Brain microvascular endothelial cell (primary cell): ENCODE measurements around the gene IQSEC2.

Experiments used
- DNase-seq: peaks from one replicate; pipeline ENCODE4 v3.0.0-alpha.2; 2020
- H3K27ac ChIP-seq: fragments of 250-450 bp; sonication (Bioruptor Pico); 2 replicates; pipeline ENCODE4 v1.5.1; 2020; ENCODE audit warnings: mild to moderate bottlenecking, moderate library complexity
- H3K27me3 ChIP-seq: fragments of 250-450 bp; sonication (Bioruptor Pico); replicated peaks from 2 replicates; pipeline ENCODE4 v1.5.1; 2020; ENCODE audit warnings: mild to moderate bottlenecking
- H3K36me3 ChIP-seq: fragments of 250-450 bp; sonication (Bioruptor Pico); replicated peaks from 2 replicates; pipeline ENCODE4 v1.5.1; 2020; ENCODE audit warnings: mild to moderate bottlenecking
- H3K4me3 ChIP-seq: 2 replicates; pipeline ENCODE4 v1.5.1; 2011; ENCODE audit warnings: low read depth, mild to moderate bottlenecking, control low read depth, low read length, moderate library complexity
- in situ Hi-C: cut with HindIII; loops from 2 replicates; pipeline ENCODE4 v1.10.0; 2017; ENCODE audit warnings: low sequenced_read_pairs, low pct_ligation_motif_present
- TF ChIP-seq, protein P1 (sequence below): IDR thresholded peaks from 2 replicates; pipeline ENCODE4 v1.5.1; 2011; ENCODE audit warnings: low read depth, mild to moderate bottlenecking, moderate library complexity, low read length, control low read depth, inconsistent platforms; ENCODE audit errors: missing control alignments

IQSEC2 gene

DNA sequence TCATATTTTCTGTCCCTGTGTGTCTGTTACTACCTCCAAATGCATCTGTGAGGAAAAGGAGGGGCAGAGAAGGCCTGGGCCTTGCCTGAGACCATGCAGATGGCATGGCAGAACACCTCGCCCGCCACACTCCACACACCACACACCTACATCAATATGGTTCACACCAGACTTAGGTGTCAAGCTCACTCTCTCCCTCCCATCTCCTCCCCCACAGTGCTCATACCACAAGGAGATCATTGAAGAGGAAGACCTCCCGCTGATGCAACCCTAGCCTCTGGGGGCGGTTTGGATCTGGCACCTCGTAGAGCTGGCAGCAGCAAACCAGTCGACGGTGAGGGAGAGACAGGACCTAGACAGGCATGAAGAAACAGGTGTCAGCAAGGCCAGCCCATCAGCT, 39.8 kb downstream of the IQSEC2 start:
- Histone ChIP-seq H3K27me3 (no peaks in the 10 kb centered on the region), H3K36me3 (no peaks in the 10 kb centered on the region), H3K27ac (no peak overlapping the region), H3K4me3 (no peak overlapping the region)
- TF ChIP-seq, protein P1, sequence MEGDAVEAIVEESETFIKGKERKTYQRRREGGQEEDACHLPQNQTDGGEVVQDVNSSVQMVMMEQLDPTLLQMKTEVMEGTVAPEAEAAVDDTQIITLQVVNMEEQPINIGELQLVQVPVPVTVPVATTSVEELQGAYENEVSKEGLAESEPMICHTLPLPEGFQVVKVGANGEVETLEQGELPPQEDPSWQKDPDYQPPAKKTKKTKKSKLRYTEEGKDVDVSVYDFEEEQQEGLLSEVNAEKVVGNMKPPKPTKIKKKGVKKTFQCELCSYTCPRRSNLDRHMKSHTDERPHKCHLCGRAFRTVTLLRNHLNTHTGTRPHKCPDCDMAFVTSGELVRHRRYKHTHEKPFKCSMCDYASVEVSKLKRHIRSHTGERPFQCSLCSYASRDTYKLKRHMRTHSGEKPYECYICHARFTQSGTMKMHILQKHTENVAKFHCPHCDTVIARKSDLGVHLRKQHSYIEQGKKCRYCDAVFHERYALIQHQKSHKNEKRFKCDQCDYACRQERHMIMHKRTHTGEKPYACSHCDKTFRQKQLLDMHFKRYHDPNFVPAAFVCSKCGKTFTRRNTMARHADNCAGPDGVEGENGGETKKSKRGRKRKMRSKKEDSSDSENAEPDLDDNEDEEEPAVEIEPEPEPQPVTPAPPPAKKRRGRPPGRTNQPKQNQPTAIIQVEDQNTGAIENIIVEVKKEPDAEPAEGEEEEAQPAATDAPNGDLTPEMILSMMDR, result no peak
- DNase-seq, result no peak
- in situ Hi-C loops, result no loop called here

DNA sequence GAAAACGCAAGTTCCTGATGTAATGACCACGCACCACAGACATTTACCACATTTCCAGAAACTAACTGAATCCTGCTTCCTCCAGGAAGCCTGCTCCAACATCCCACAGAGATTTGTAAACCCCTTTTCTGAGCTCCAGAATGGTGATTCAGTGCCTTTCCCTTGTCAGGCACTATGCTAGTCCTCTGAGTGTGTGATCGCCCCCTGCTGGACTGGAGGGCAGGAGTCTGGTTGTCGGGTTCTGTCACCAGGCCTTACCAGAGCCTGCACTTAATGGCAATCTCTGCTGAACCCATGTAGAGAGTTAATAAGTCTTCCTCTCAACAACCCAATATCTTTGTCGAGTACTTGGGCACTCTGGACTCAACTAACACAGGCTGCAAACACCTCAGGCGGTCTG, 41.9 kb downstream of the IQSEC2 start:
- H3K36me3 ChIP-seq, result no peaks in the 10 kb centered on the region
- DNase-seq, result no peak
- TF ChIP-seq, protein P1, result peak; percentile 37
- no peak overlapping the region for H3K4me3 ChIP-seq
- no peaks in the 10 kb centered on the region for H3K27me3 ChIP-seq
- H3K27ac ChIP-seq, result no peak overlapping the region
- in situ Hi-C loops, result no loop called here

DNA sequence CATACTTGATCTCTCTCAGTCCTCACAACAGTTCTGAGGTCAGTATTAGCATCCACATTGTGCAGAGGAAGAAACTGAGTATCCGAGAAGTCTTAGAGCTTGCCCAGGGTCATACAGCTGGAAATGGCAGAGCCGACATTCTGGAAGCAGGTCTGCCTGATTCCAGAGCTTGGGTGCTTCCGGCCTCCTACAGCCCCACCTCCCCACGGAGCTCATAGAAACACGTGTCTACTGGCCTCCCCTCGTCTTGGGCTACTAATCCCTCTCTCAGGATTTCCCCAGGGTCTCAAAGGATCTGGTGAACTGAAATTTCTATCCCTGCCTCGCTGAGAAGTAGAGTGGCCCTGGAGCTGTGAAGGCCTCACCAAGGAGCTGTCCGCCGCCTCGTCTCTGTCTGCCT, 44.3 kb downstream of the IQSEC2 start:
- no peaks in the 10 kb centered on the region for H3K27me3 ChIP-seq
- in situ Hi-C loops, result no loop called here
- no peak for DNase-seq
- H3K4me3 ChIP-seq, result no peak overlapping the region
- no peak overlapping the region for H3K27ac ChIP-seq
- no peaks in the 10 kb centered on the region for H3K36me3 ChIP-seq
- TF ChIP-seq, protein P1, result no peak

- Histone ChIP-seq H3K36me3 (no peaks in the 10 kb centered on the region), H3K27me3 (no peaks in the 10 kb centered on the region), H3K4me3 (no peak overlapping the region), H3K27ac (no peak overlapping the region)
- TF ChIP-seq, protein P1, result no peak
- in situ Hi-C loops, result no loop called here
- DNase-seq, result no peak
Observed at GRCh38 chrX:53236025-53236679, 45.2 kb downstream of the IQSEC2 start.

DNA sequence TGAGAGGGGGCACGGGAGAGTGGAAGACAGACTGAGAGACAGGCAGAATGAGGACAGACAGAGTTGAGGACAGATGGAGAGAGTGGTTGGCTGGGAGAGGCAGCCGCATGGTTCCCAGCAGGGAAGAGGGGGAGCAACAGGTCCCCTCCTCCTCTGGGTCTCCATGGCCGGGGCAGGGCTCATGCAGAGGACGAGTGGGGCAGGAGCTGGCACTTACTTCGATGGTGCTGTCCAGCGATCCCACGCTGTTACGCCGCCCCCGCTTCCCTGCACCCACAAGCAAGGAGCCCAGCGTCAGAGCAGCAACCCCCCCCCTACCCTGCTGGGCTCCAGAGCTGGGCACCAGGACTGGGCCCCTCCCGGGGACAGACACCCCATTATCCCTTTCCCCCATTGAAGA, 45.8 kb downstream of the IQSEC2 start:
- no peak for DNase-seq
- TF ChIP-seq, protein P1, result no peak
- in situ Hi-C loops, result no loop called here
- Histone ChIP-seq H3K27ac (no peak overlapping the region), H3K27me3 (peaks cover 1% of the 10 kb centered on the region), H3K36me3 (no peaks in the 10 kb centered on the region), H3K4me3 (no peak overlapping the region)

- no peak for DNase-seq
- H3K4me3 ChIP-seq, result no peak overlapping the region
- no peak overlapping the region for H3K27ac ChIP-seq
- TF ChIP-seq, protein P1, result no peak
- peaks cover 4% of the 10 kb centered on the region for H3K27me3 ChIP-seq
- in situ Hi-C loops, result no loop called here
- no peaks in the 10 kb centered on the region for H3K36me3 ChIP-seq
Observed at GRCh38 chrX:53234484-53234883, 46.9 kb downstream of the IQSEC2 start.
